Pons (tissue), 1 donor: Measurements from ENCODE around the gene PELI3.

ENCODE experiments used
- DNase-seq: peaks from one replicate; pipeline ENCODE4 v3.0.0-alpha.2; 2016; ENCODE audit warnings: low spot score

The PELI3 gene

DNA sequence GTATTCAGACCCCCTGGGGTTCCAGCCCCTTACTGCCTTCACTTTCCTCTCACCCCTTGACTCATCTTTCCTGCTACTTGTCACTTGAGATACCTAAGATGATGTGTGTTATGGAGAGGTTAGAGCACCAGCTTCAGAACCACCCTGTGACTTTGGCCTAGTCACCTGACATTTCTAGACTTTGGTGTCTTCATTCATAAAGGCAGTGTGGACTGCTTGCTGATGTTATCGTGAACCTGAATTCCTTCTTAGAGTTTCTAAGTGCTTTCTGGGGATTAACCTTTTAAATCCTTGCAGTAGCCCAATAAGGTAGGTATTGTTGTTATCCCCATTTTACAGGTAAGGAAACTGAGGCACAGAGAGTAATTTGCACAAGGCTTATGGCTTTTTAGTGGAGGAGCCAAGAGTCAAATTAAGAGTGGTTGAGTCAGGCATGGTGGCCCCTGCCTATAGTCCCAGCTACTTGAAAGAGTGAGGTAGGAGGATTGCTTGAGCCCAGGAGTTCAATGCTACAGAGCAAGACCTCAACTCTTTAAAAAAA, 38.6 kb downstream of the PELI3 start:
- no peak for DNase-seq

DNA sequence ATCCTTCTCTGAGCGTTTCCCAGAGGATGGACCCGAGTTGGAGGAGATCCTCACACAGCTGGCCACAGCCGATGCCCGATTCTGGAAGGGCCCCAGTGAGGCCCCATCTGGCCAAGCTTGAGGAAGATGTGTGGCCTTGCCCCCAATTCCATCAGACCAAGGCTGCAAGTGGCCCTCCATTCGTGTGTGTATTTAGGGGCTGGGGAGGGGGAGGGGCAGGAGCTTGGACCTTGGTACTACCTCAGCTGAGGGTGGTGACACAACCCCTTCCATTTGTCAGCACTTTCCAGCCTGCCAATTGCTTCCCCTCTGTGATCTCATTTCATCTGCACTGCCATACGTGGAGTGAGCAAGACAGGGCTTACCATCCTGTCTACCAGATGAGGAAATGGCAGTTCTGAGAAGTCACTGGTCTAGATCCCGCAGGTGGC, 42.4 kb downstream of the PELI3 start:
- no peak for DNase-seq

DNA sequence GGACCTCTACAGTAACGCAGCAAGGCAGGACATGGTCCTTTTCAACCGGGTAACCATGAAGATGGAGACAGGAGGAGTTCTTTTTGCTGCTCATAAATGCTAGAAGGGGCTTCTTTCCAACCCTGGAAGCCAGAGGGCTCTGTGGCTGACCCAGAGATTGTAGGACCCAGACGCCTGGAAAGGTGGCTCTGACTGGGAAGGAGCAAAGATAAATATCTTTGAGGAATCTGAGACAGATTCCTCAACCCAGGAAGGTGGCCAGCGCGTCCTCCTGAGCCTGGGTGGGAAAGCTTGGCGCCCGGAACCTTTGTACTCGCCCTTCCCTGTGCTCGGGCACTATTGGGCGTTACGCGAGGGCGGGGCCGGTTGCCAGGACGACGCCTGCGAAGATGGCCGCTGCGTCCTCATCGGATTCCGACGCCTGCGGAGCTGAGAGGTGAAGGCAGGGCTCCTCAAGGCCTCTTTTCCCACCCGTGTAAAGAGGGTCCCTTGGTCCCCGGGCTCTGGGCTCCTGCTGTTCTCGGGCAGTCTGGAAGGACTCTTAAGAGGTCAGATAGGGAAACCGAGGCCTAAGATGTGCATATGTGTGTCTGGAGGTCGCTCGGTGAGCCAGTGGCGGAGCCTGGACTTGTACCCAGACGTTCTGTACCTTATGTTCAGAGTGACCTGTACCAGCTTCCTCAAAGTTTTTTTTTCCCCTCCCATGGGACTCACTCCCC, 43.7 kb downstream of the PELI3 start, which contains the start of gene BBS1:
BBS1 (plus strand) TSS at position 365 of the 719 bp plus-strand sequence; CDS start at position 390, 25 bp downstream.
- peak; percentile 51 for DNase-seq

DNA sequence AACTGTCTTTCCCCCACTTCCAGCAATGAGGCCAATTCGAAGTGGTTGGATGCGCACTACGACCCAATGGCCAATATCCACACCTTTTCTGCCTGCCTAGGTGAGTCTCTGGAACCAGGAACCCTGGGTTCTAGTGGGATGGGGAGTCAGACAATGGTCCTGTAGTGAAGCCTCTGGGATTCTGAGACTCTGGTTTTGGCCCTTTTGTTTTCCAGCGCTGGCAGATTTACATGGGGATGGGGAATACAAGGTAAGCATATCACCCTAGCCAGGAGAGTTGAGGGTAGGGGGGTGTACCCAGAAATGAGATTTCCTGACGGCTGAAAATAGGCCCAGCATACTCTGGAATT, 44.3 kb downstream of the PELI3 start:
- no peak for DNase-seq

DNA sequence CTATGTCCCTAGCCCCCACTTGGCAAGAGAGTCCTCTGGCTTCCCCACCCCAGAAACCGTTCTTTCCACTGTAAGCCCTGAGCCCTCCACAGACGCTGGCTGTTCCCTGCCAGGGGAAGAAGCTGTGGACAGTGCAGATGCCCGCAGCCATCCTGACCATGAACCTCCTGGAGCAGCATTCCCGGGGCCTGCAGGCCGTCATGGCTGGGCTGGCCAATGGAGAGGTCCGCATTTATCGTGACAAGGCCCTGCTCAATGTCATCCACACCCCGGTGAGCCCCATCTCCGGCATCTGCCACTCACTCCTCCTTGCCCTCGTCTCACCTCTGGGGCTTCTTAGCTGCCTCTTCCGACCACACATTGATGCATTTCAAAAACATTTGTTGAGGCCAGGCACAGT, 56.9 kb downstream of the PELI3 start:
- DNase-seq = no peak

DNA sequence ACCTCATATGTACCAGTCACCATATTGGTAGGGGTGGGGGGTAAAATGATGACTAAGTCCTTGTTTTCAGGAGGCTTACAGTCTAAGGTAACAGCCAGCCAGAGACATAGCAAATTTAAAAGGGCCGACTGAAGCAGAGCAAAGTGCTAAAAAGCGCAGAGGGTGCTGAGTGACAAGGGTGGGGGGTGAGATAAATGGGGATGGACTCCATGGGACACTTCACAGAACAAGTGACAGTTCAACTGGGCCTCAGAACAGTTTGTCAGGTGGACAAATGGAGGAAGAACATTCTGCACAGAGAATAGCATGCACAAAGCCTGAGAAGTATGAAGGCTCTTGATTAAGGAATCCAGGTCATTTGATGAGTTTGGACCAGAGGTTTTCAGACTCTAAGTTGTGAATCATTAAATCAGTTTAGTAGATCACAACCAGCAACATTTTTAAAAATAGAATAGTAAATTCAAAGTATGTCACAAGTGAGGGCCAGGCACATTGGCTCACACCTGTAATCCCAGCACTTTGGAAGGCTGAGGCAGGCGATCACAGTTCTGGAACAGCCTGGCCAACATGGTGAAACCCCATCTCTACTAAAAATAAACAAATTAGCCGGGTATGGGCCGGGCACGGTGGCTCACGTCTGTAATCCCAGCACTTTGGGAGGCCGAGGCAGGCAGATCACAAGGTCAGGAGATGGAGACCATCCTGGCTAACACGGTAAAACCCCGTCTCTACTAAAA, 57.8 kb downstream of the PELI3 start:
- DNase-seq = no peak
